ENCODE measurements around the gene SLC36A4. TPM values are rescaled to one million over a fixed set of nuclear protein-coding genes. Genes with fewer than 3 reads are reported as not detected.

SLC36A4 gene
- total RNA-seq, 1 experiment from 2014 or later = 28.2 TPM

DNA sequence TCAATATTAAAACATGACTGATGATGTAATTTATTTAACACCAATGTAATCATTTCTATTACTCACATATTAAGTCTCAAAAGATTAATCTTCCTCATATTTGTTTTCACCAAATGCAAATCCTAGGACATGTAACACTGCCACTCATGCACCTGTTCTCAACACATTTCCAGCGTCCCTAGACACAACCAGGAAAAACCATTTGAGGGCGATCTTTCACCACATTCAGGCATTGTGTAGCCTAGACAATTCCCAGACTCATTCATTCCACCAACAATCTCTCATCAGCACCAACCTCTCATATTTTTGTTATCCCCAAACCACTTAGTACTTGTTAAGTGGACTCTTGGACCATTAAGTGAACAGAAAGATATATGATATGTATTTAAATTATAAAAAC is 66.1 kb downstream of the SLC36A4 start:
- POLR2A ChIA-PET (ENCODE audit: low non-redundant PET) = no interaction called here

DNA sequence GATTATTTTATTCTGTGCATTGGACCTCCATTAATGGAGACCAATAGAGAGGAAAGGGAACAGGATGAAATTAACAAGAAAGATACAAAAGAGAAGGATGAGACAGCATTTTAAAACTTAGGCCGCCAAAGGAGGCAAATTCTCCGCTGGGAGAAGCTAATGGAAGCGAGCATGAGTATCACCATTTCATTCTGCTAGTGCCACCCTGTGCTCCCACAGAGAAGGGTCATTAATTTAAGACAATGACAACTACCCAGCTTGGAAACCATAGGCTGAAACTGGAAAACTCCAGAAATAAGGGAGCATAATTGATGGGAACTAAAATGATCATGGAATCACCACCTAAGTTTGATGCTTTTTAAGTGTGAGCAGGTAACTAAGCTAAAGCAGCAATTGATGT is 69.2 kb downstream of the SLC36A4 start:
- Histone ChIP-seq H3K9me3 (ENCODE audit: low read depth, low read length, poor library complexity, severe bottlenecking) (no peaks in the 10 kb centered on the region), H3K36me3 (ENCODE audit: insufficient read depth, low read length, poor library complexity, severe bottlenecking) (no peaks in the 10 kb centered on the region), H3K27me3 (replicated peaks; ENCODE audit: insufficient read depth, low read depth, low read length, poor library complexity) (peaks cover 47% of the 10 kb centered on the region), H3K4me1 (ENCODE audit: insufficient read depth, low read length, poor library complexity, severe bottlenecking) (peaks cover 7% of the 10 kb centered on the region), H3K27ac (ENCODE audit: low read depth, low read length, poor library complexity, severe bottlenecking) (no peak overlapping the region), H3K4me3 (ENCODE audit: low read depth, low read length, poor library complexity, severe bottlenecking) (no peak overlapping the region)
- BruUV-seq (replicated peaks) = no TSS peak
- no peak for TF ChIP-seq EZH2 (IDR thresholded peaks at IDR 0.05; ENCODE audit: borderline replicate concordance, low read depth, low read length, poor library complexity, severe bottlenecking)
- TF ChIP-seq, protein P1, sequence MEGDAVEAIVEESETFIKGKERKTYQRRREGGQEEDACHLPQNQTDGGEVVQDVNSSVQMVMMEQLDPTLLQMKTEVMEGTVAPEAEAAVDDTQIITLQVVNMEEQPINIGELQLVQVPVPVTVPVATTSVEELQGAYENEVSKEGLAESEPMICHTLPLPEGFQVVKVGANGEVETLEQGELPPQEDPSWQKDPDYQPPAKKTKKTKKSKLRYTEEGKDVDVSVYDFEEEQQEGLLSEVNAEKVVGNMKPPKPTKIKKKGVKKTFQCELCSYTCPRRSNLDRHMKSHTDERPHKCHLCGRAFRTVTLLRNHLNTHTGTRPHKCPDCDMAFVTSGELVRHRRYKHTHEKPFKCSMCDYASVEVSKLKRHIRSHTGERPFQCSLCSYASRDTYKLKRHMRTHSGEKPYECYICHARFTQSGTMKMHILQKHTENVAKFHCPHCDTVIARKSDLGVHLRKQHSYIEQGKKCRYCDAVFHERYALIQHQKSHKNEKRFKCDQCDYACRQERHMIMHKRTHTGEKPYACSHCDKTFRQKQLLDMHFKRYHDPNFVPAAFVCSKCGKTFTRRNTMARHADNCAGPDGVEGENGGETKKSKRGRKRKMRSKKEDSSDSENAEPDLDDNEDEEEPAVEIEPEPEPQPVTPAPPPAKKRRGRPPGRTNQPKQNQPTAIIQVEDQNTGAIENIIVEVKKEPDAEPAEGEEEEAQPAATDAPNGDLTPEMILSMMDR (conservative IDR thresholded peaks at IDR 0.05; ENCODE audit: low read depth, low read length) = no peak
- intact Hi-C loops (cut with micrococcal nuclease; ENCODE audit: unreplicated experiment) = no loop called here
- DNase-seq (ENCODE audit: low spot score) = no peak
- ChIA-PET CTCF (no interaction called here), POLR2A (ENCODE audit: low non-redundant PET) (no interaction called here)

More for the DNA sequence above, 66.1 kb downstream of the SLC36A4 start:
- peaks cover 7% of the 10 kb centered on the region for H3K4me1 ChIP-seq (ENCODE audit: insufficient read depth, low read length, poor library complexity, severe bottlenecking)
- H3K4me3 ChIP-seq (ENCODE audit: low read depth, low read length, poor library complexity, severe bottlenecking) = no peak overlapping the region
- BruUV-seq (replicated peaks) = no TSS peak
- no peaks in the 10 kb centered on the region for H3K9me3 ChIP-seq (ENCODE audit: low read depth, low read length, poor library complexity, severe bottlenecking)
- DNase-seq (ENCODE audit: low spot score) = peak; percentile 37
- intact Hi-C loops (cut with micrococcal nuclease; ENCODE audit: unreplicated experiment) = no loop called here
- CTCF ChIA-PET = no interaction called here
- no peaks in the 10 kb centered on the region for H3K36me3 ChIP-seq (ENCODE audit: insufficient read depth, low read length, poor library complexity, severe bottlenecking)
- peaks cover 32% of the 10 kb centered on the region for H3K27me3 ChIP-seq (replicated peaks; ENCODE audit: insufficient read depth, low read depth, low read length, poor library complexity)
- no peak overlapping the region for H3K27ac ChIP-seq (ENCODE audit: low read depth, low read length, poor library complexity, severe bottlenecking)
- TF ChIP-seq, protein P1 (conservative IDR thresholded peaks at IDR 0.05; ENCODE audit: low read depth, low read length) = peak; percentile 54
- no peak for TF ChIP-seq EZH2 (IDR thresholded peaks at IDR 0.05; ENCODE audit: borderline replicate concordance, low read depth, low read length, poor library complexity, severe bottlenecking)

DNA sequence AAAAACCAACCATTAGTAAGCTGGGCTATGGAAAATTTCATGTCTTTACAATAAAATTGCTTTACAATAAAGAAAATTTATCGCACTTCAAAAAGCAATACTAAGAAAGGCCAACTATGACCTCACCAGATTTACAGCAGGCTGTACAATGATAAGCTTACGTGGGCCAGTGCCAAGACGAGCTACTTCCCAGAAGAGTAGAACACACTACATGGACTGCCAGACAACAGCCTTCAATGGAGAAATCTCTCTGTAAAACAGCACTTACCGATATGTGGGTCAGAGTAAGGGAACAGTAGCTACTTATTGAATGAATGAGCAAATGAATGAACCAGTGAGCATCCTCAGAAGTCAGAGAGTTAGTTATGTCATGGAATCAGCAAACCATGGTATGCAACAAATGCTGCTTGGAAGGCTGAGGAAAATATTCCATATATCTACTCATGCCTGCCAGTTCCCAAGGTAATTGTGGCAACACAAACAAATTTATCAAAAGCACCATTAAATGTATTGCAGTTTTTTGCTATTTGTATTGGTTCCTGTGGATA is 74.4 kb downstream of the SLC36A4 start:
- POLR2A ChIA-PET (ENCODE audit: low non-redundant PET) = no interaction called here
- TF ChIP-seq, protein P1 (conservative IDR thresholded peaks at IDR 0.05; ENCODE audit: low read depth, low read length) = no peak
- TF ChIP-seq EZH2 (IDR thresholded peaks at IDR 0.05; ENCODE audit: borderline replicate concordance, low read depth, low read length, poor library complexity, severe bottlenecking) = no peak
- intact Hi-C loops (cut with micrococcal nuclease; ENCODE audit: unreplicated experiment) = no loop called here
- H3K27me3 ChIP-seq (replicated peaks; ENCODE audit: insufficient read depth, low read depth, low read length, poor library complexity) = peaks cover 36% of the 10 kb centered on the region
- H3K36me3 ChIP-seq (ENCODE audit: insufficient read depth, low read length, poor library complexity, severe bottlenecking) = no peaks in the 10 kb centered on the region
- H3K4me3 ChIP-seq (ENCODE audit: low read depth, low read length, poor library complexity, severe bottlenecking) = no peak overlapping the region
- DNase-seq (ENCODE audit: low spot score) = no peak
- CTCF ChIA-PET = interaction anchor here (0.6 kb wide), 1 partner anchor 49 kb away, joined by 3 read pairs; no protein-coding TSS in a partner anchor
- no peaks in the 10 kb centered on the region for H3K4me1 ChIP-seq (ENCODE audit: insufficient read depth, low read length, poor library complexity, severe bottlenecking)
- H3K9me3 ChIP-seq (ENCODE audit: low read depth, low read length, poor library complexity, severe bottlenecking) = no peaks in the 10 kb centered on the region
- no peak overlapping the region for H3K27ac ChIP-seq (ENCODE audit: low read depth, low read length, poor library complexity, severe bottlenecking)
- no TSS peak for BruUV-seq (replicated peaks)

Measured in A673 (cell line).